Spinal cord (tissue), 10 donors: ENCODE measurements around the gene NOL4L. TPM values are rescaled to one million over a fixed set of nuclear protein-coding genes. Genes with fewer than 3 reads are reported as not detected.

Experiments
- DNase-seq, 6 donors: peaks; one replicate each; pipeline versions ENCODE4 v3.0.0 to v3.0.0-alpha.2; 2013 to 2015; ENCODE audit warnings: low spot score in 6 of 6, low read depth in 4 of 6
- H3K27ac ChIP-seq: one replicate; pipeline ENCODE4 v1.5.1; 2013; ENCODE audit warnings: low read depth, low read length, control low read depth
- H3K27me3 ChIP-seq: one replicate; pipeline ENCODE4 v1.6.1; 2013; ENCODE audit warnings: low read length; ENCODE audit not compliant: control insufficient read depth, insufficient read depth
- H3K36me3 ChIP-seq: one replicate; pipeline ENCODE4 v1.6.1; 2013; ENCODE audit warnings: low read length; ENCODE audit not compliant: control insufficient read depth, insufficient read depth
- H3K4me1 ChIP-seq: one replicate; pipeline ENCODE4 v1.6.1; 2013; ENCODE audit warnings: low read length; ENCODE audit not compliant: control insufficient read depth, insufficient read depth
- H3K4me3 ChIP-seq: one replicate; pipeline ENCODE4 v1.5.1; 2013; ENCODE audit warnings: low read depth, low read length, control low read depth
- H3K9me3 ChIP-seq: one replicate; pipeline ENCODE4 v1.6.1; 2013; ENCODE audit warnings: low read length; ENCODE audit not compliant: control insufficient read depth, insufficient read depth
- WGBS: methylation state at CpG from one replicate; pipeline ENCODE4 v1.1.5; 2013; ENCODE audit warnings: missing lambda C conversion rate; ENCODE audit not compliant: insufficient coverage; 5-methylcytosine and 5-hydroxymethylcytosine counted together
- polyA plus RNA-seq, 2 donors: library from polyadenylated mRNA; unstranded; fragments of 120-200 nt; gene quantifications; one replicate each; pipeline ENCODE4 v1.2.1, GENCODE V29; 2013; ENCODE audit not compliant: insufficient read length in 2 of 2
- total RNA-seq, 2 donors: library from RNA; depleted of rRNA in 1 of 2; stranded (reverse); fragments of 120-200 nt in 1 of 2; fragments of >200 nt in 1 of 2; gene quantifications; one replicate each; pipeline versions ENCODE4 v1.2.3 to v1.2.4, GENCODE V29; 2013 to 2014
- donor health status: healthy.

The NOL4L gene
- total and polyA plus RNA-seq, 4 donors: 13.3 to 67.6 (median 44.5) TPM

DNA sequence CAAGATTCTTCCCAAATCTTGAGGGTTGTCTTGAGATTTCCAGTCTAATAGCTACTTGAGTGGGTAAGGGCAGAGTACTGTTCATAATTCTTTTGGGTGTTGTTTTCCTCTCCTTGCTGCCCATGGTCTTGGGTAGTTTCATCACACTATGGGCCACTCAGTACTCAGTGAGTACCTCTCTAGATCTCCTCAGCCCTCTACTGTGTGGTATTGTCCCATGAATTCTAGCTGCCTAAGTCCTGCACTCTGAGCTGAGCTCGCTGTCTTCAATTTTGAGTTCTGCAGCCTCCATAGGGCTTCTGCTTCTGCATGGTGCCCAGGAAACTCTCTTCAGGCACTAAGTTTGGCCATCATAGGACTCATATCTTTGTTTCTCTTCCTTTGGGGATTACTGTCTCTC lies 184.7 kb downstream of the NOL4L start:
- WGBS: 93% methylated on average over 1 of the region's 1 CpG
- H3K27ac ChIP-seq: no peak overlapping the region
- peaks cover 7% of the 10 kb centered on the region for H3K36me3 ChIP-seq
- no peak overlapping the region for H3K4me3 ChIP-seq
- H3K27me3 ChIP-seq: no peaks in the 10 kb centered on the region
- H3K9me3 ChIP-seq: no peaks in the 10 kb centered on the region
- no peaks in the 10 kb centered on the region for H3K4me1 ChIP-seq
- DNase-seq: no peak

DNA sequence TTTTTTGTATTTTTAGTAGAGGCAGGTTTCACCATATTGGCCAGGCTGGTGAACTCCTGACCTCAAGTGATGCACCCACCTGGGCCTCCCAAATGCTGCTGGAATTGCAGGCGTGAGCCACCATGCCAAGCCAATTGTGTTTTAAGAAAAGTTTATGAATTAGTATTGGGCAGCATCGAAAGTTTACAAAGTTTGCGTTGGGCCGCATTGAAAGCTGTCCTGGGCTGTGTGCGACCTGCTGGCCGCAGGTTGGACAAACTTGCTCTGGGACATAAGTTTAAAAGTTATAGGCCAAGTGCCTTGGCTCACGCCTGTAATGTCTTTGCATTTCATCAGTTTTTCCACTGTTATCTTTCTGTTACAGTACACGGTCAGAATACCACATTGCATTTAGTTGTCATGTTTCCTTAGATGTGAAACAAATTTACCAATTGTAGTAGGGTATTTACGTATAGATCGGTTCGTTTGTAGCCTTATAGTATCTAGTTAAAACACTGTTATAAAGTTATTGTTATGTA lies 187.5 kb downstream of the NOL4L start:
- H3K27me3 ChIP-seq: no peaks in the 10 kb centered on the region
- H3K4me3 ChIP-seq: no peak overlapping the region
- H3K36me3 ChIP-seq: peaks cover 9% of the 10 kb centered on the region
- H3K27ac ChIP-seq: no peak overlapping the region
- H3K4me1 ChIP-seq: no peaks in the 10 kb centered on the region
- no peaks in the 10 kb centered on the region for H3K9me3 ChIP-seq
- 100% methylated on average over 6 of the region's 11 CpGs for WGBS
- no peak for DNase-seq

DNA sequence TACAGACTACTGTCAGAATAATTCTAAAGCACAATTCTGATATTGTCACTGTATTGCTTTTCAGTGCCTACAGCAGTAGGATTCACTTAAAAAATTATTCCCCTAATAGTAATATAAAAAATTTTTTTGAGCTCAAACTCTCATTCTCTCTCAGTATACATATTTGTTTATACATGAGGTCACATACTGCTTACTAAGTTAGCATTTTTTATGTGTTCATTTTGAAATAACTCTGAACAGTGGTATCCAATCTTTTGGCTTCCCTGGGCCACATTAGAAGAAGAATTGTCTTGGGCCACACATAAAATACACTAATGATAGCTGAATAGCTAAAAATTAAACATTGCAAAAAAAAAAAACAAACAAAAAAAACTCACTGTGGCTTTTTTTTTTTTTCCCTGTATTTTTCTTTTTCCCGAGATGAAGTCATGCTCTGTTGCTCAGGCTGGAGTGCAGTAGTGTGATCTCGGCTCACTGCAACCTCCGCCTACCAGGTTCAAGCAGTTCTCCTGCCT lies 188.4 kb downstream of the NOL4L start:
- Histone ChIP-seq H3K36me3 (peaks cover 9% of the 10 kb centered on the region), H3K4me3 (no peak overlapping the region), H3K27ac (no peak overlapping the region), H3K4me1 (no peaks in the 10 kb centered on the region), H3K9me3 (no peaks in the 10 kb centered on the region), H3K27me3 (no peaks in the 10 kb centered on the region)
- peak in 1 of 6 donors; percentile 66 for DNase-seq
- 80% methylated on average over 1 of the region's 3 CpGs for WGBS

DNA sequence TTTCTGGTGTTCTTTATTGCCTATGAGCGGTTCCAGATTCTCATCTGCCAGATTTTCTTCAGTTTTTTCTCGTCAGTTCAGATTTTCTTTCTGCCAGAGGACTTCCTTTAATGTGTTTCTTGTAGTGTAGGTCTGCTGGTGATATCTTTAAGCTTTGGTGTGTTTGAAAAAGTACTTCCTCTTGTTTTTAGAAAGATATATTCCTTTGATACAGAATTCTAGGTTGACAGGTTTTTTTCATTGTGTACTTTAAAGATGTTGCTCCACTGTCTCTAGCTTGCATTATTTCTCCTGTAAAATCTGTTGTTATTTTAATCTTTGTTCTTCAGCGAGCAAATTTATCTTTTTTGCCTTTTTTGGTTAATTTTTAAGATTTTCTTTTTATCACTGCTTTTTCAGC lies 190.1 kb downstream of the NOL4L start:
- H3K4me3 ChIP-seq: no peak overlapping the region
- WGBS: 100% methylated on average over 2 of the region's 3 CpGs
- H3K27ac ChIP-seq: no peak overlapping the region
- no peaks in the 10 kb centered on the region for H3K9me3 ChIP-seq
- no peak for DNase-seq
- peaks cover 13% of the 10 kb centered on the region for H3K36me3 ChIP-seq
- H3K4me1 ChIP-seq: no peaks in the 10 kb centered on the region
- no peaks in the 10 kb centered on the region for H3K27me3 ChIP-seq

Other genes with a start within 250 kb of the NOL4L start
- 10 to 100 TPM; 48.7 to 58.3 TPM for gene ASXL1, start 227.0 kb downstream of the NOL4L start, total RNA-seq
- 10 to 100 TPM; 51.6 to 55.2 TPM for gene ASXL1, start 227.0 kb downstream of the NOL4L start, polyA plus RNA-seq
- gene C20orf203, start 88.6 kb upstream of the NOL4L start, total RNA-seq: under 1 TPM; 0.28 to 0.30 TPM
- 1 to 10 TPM in 1 of 2 donors, under 1 TPM in 1; 0.60 to 1.8 TPM for gene C20orf203, start 88.6 kb upstream of the NOL4L start, polyA plus RNA-seq
- gene COMMD7, start 158.1 kb upstream of the NOL4L start, total RNA-seq: 10 to 100 TPM; 26.2 to 44.5 TPM
- gene COMMD7, start 158.1 kb upstream of the NOL4L start, polyA plus RNA-seq: 10 to 100 TPM; 79.2 to 83.3 TPM
- 1 to 10 TPM; 2.6 to 3.3 TPM for gene DNMT3B, start 177.1 kb upstream of the NOL4L start, total RNA-seq
- gene DNMT3B, start 177.1 kb upstream of the NOL4L start, polyA plus RNA-seq: 1 to 10 TPM; 5.2 to 5.9 TPM
- gene MAPRE1, start 234.6 kb upstream of the NOL4L start, total RNA-seq: 100 to 1,000 TPM in 1 of 2 donors, 10 to 100 TPM in 1; 99.1 to 123 TPM
- gene MAPRE1, start 234.6 kb upstream of the NOL4L start, polyA plus RNA-seq: 100 to 1,000 TPM; 124 to 151 TPM